Loucy (cell line): ENCODE data around the gene H2BK1.

Experiments
- H2AFZ ChIP-seq: fragments of 200-600 bp; sonication (generic); 2 replicates; pipeline ENCODE4 v1.6.0; 2016; ENCODE audit warnings: antibody characterized with exemption, mild to moderate bottlenecking, low read length, moderate library complexity
- H3F3A ChIP-seq: fragments of 200-600 bp; 2 replicates; pipeline ENCODE4 v1.6.0; 2016; ENCODE audit warnings: antibody characterized with exemption, low read depth, mild to moderate bottlenecking
- H3K27me3 ChIP-seq: fragments of 200-600 bp; sonication (generic); 2 replicates; pipeline ENCODE4 v1.6.1; 2014; ENCODE audit warnings: low read length, mild to moderate bottlenecking; ENCODE audit not compliant: insufficient read depth, poor library complexity, severe bottlenecking
- H3K36me3 ChIP-seq: fragments of 200-600 bp; sonication (generic); 2 replicates; pipeline ENCODE4 v1.6.1; 2016; ENCODE audit warnings: low read length; ENCODE audit not compliant: insufficient read depth
- H3K4me1 ChIP-seq: fragments of 200-600 bp; sonication (generic); 2 replicates; pipeline ENCODE4 v1.5.1; 2014; ENCODE audit warnings: low read length, mild to moderate bottlenecking; ENCODE audit not compliant: insufficient read depth, poor library complexity, severe bottlenecking
- H3K4me2 ChIP-seq: fragments of 200-600 bp; sonication (generic); 2 replicates; pipeline ENCODE4 v1.6.0; 2014; ENCODE audit warnings: antibody characterized with exemption, low read length, low read depth, mild to moderate bottlenecking; ENCODE audit not compliant: poor library complexity, severe bottlenecking
- H3K4me3 ChIP-seq: fragments of 200-600 bp; sonication (generic); 2 replicates; pipeline ENCODE4 v1.5.1; 2014; ENCODE audit warnings: low read length, mild to moderate bottlenecking, mixed read lengths; ENCODE audit not compliant: poor library complexity, severe bottlenecking
- H3K79me2 ChIP-seq: fragments of 200-600 bp; sonication (generic); 2 replicates; pipeline ENCODE4 v1.6.1; 2014; ENCODE audit warnings: low read length; ENCODE audit not compliant: insufficient read depth
- H3K9ac ChIP-seq: fragments of 200-600 bp; sonication (generic); 2 replicates; pipeline ENCODE4 v1.6.0; 2014; ENCODE audit warnings: mild to moderate bottlenecking, low read depth, low read length, moderate library complexity; ENCODE audit not compliant: poor library complexity, severe bottlenecking
- H3K9me2 ChIP-seq: fragments of 200-600 bp; sonication (generic); replicated peaks from 2 replicates; pipeline ENCODE4 v1.6.1; 2016; ENCODE audit warnings: low read depth, low read length, mixed read lengths
- H3K9me3 ChIP-seq: fragments of 200-600 bp; sonication (generic); 2 replicates; pipeline ENCODE4 v1.6.1; 2014; ENCODE audit warnings: mild to moderate bottlenecking, antibody characterized with exemption, low read length, low read depth; ENCODE audit not compliant: insufficient read depth
- H4K20me1 ChIP-seq: fragments of 200-600 bp; sonication (generic); 2 replicates; pipeline ENCODE4 v1.6.0; 2014; ENCODE audit warnings: antibody characterized with exemption, low read length, mild to moderate bottlenecking; ENCODE audit not compliant: insufficient read depth, poor library complexity, severe bottlenecking
- CTCF ChIP-seq: fragments of 200-600 bp; sonication (generic); conservative IDR thresholded peaks from 2 replicates; pipeline ENCODE4 v1.5.1; 2014; ENCODE audit warnings: mild to moderate bottlenecking, antibody characterized with exemption, low read length
- EZH2phosphoT487 ChIP-seq: fragments of 200-600 bp; IDR thresholded peaks from 2 replicates; pipeline ENCODE4 v1.6.1; 2018; ENCODE audit warnings: antibody characterized with exemption, mild to moderate bottlenecking, moderate library complexity, borderline replicate concordance

Gene H2BK1

GRCh38 chr7:151166629-151167196, 43.6 kb downstream of the H2BK1 start:
- TF ChIP-seq EZH2phosphoT487 (no peak), CTCF (no peak)
- Histone ChIP-seq H3K4me3 (no peak overlapping the region), H3K9me3 (no peaks in the 10 kb centered on the region), H3K36me3 (no peaks in the 10 kb centered on the region), H3K9me2 (no peaks in the 10 kb centered on the region), H4K20me1 (no peaks in the 10 kb centered on the region), H3K79me2 (no peaks in the 10 kb centered on the region), H3K4me1 (no peaks in the 10 kb centered on the region), H3K9ac (no peak overlapping the region), H3K4me2 (no peak overlapping the region), H3K27me3 (no peaks in the 10 kb centered on the region), H2AFZ (no peak overlapping the region), H3F3A (no peaks in the 10 kb centered on the region)

GRCh38 chr7:151161757-151162156, 48.5 kb downstream of the H2BK1 start:
- TF ChIP-seq CTCF: no peak
- no peak for TF ChIP-seq EZH2phosphoT487

More at GRCh38 chr7:151161757-151162156, 48.5 kb downstream of the H2BK1 start:
- Histone ChIP-seq H3K9ac (no peak overlapping the region), H3K4me2 (no peak overlapping the region), H3K36me3 (no peaks in the 10 kb centered on the region), H3K4me1 (no peaks in the 10 kb centered on the region), H3K27me3 (no peaks in the 10 kb centered on the region), H2AFZ (no peak overlapping the region), H4K20me1 (no peaks in the 10 kb centered on the region), H3K4me3 (no peak overlapping the region), H3K79me2 (no peaks in the 10 kb centered on the region), H3F3A (no peaks in the 10 kb centered on the region), H3K9me2 (no peaks in the 10 kb centered on the region), H3K9me3 (no peaks in the 10 kb centered on the region)
